Stimulated activated CD8-positive, alpha-beta memory T cell treated with anti-CD3 and anti-CD28 coated beads, Interleukin-15, amount 100 ng/mL, for 4 hours (primary cell): ENCODE results near the gene ITGB6.
"Not testable (repeated sequence)": the region's sequence is repeated elsewhere in the genome, so short reads cannot be mapped to it uniquely, and the experiment has no call there.

Experiments
- DNase-seq, 2 donors: peaks; one replicate each; pipeline ENCODE4 v3.0.0-alpha.2; 2020; ENCODE audit warnings: low read depth in 2 of 2

Gene ITGB6

DNA sequence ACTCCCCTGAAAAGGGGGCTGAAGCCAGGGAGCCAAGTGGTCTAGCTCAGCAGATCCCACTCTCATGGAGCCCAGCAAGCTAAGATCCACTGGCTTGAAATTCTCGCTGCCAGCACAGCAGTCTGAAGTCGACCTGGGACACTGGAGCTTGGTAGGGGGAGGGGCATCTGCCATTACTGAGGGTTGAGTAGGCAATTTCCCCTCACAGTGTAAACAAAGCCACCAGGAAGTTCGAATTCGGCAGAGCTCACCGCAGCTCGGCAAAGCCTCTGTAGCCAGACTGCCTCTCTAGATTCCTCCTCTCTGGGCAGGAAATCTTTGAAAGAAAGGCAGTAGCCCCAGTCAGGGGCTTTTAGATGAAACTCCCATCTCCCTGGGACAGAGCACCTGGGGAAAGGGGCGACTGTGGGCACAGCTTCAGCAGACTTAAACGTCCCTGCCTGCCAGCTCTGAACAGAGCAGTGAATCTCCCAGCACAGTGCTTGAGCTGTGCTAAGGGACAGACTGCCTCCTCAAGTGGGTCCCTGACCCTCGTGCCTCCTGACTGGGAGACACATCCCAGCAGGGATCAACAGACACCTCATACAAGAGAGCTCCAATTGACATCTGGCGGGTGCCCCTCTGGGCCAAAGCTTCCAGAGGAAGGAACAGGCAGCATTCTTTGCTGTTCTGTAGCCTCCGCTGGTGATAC, 18.8 kb downstream of the ITGB6 start:
- not testable (repeated sequence) for DNase-seq

DNA sequence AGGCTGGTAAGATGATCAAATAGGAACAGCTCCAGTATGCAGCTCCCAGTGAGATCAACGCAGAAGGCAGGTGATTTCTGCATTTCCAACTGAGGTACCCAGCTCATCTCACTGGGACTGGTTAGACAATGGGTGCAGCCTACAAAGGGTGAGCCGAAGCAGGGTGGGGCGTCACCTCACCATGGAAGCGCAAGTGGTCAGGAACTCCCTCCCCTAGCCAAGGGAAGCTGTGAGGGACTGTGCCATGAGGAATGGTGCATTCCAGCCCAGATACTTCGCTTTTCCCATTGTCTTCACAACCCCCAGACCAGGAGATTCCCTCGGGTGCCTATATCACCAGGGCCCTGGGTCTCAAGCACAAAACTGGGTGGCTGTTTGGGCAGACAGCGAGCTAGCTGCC, 19.4 kb downstream of the ITGB6 start:
- not testable (repeated sequence) for DNase-seq

DNA sequence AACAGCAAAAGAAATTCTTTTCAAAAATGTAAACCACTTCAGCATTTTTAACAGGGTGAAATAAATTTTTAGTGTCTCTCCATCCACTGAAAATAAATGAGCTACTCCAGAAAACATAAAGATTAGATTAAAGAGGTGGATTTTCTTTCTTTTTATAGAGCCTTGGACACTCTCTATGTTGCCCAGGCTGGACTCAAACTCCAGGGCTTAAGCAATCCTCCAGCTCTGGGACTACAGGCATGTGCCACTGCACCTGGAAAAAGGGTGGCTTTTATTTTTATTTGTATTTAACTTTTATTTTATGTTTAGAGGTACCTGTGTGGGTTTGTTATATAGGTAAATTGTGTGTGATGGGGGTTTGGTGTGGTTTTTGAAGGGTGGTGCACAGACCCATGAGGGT, 19.9 kb downstream of the ITGB6 start:
- no peak for DNase-seq

DNA sequence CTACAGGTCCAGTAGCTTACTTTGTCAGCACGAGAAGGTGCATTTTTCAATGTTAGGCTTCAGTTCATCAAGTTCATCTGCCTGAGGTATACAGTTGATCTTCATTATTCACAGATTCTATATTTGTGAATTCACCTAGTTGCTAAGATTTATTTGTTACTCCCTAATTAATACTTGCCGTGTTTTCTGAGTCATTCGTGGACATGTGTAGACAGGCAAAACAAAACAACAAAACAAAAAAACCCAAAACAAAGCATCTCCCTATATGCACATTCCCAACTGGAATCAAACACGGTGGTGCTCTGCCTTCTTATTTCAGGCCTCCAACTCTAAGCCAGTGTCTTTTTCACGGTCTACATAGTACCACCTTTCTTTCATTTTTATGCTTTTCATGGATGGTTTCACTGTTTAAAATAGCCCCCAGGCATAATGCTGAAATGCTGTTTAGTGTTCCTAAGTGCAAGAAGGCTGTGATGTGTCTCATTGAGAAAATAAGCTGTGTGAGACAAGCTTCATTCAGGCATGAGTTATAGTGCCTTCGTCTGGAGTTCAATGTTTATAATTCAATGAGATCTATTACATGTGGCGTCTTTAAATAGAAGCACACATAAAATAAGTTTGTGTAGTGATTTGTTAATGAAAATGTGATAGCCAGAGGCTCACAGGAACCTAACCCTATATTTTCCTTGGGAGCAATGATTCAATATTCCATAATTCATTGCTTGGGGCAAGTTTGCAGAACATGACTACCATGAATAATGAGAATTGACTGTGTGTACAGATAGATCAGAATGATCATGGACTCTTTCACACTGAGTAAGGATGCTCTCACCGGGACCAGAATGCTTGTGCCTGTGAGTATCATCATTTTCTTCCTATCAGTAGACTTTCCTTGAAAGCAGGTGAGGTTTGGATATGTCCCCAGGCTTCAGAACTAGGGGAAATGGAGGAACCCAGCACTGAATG, 24.6 kb downstream of the ITGB6 start:
- no peak for DNase-seq

DNA sequence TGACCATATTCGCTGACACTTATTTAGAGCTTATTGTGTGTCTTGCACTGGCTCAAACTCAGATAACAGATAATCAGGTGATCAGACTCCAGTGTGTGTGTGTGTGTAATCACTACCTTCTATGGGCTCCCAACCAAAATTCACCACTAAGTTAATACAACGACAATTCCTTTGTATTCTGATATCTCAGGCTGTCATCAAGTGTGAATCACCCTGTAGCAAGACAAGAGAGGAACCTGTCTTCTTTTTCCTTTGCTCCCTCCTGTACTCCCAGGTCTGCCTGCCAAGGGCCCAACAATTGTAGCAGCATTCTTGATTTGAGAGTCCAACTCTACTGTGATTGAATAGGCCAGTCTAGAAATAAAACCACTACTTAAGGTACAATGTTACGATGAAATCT, 25.8 kb downstream of the ITGB6 start:
- DNase-seq: no peak

DNA sequence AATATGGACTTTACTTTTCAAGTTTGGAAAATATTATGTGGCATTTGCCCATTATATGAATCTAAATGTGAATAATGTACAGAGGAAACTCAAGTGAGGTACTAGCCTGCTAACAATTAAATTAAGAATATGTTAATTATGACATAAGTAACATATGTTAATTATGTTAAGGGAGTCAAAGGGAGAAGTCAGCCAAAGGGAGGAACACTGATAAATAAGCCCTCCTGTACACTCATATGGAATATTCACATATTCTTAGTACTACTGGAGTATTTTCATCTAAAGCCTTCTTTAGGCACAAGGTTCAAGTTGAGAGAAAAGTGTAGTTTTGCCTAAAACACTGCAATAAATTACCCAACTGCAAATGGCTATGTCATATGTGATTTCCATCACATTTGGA, 30.1 kb downstream of the ITGB6 start:
- DNase-seq: no peak

DNA sequence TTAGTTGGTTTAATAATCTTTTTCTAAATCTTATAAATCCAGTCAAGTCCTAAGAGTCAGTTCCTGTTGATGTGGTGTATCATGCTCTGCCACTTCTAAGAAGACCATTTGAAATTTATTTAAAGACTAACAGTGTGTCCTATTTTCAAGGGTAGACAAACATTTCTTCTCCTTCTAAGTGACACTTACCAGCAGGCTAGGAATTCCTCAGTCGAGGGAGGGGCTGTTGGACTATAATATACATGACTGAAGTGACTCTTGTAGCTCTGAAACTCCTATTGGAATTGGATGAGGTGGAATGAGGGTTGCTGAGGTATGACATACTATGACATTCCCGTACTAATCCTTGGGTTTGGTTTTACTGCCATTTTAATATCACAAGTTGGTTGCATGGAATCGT, 30.6 kb downstream of the ITGB6 start:
- DNase-seq: no peak

DNA sequence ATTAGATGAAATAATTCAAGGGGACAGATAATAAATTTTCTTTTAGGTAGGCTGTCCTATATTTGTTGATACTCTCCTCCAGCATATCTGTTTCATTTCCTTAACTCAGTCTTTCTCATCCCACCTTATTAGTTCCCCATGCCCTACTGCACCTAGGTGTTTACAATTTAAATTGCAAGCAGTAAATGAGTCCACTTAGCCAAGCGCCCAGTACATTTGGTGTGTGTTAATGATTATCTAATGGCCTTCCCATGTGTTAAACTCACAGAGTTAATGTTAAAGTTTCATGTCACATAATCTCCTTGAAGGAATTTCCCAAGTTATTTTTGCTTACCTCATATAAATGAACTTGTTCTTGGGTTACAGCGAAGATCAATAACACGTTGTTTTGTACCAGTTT, 31.2 kb downstream of the ITGB6 start:
- DNase-seq: no peak

DNA sequence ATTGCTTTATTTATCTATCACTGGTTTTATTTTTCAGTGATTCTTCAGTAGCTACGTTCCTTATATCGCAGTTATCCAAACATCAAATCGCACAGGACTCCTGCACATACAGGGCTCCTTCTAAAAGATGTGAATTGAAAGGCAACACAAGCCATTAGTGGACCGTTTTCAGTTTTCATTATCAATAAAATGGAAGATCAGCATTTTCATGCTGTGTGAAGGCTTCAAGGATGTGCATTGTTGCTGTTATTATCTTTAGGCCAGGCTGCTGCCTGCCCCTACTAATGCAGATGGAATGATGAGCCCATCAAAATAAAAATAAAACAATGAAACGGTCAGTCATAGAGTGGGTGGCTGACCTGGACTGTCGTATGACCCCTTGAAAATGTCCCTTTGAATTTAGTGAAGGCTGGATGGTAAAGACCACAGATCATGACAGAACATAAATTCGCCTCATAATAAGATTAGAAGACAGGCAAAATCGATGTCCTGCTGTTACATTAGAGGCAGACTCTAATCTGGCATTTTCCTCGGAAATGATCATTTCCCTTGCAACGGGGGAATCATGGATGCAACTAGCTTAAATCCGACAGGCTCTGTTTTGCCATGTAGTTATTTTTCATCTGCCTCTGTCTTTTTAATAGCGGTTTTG, 32.9 kb downstream of the ITGB6 start:
- no peak for DNase-seq

DNA sequence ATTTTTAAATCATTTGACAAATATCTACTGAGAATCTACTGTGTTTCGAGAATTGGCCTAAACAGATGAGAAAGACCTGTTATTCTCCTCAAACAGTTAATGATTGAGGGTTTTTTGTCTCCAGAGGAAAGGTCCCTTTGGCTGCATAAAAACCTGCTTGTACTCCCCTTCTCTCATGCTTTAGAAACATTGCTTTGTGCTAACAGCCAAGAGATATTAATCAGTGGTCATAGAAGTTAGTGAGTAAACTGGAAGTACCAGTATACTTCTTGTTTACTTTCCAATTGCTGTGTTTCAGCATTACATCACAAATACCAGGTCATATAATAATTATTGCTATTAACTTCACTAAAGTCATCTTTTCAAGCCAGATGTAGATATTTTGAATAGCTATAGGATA, 34.1 kb downstream of the ITGB6 start:
- no peak for DNase-seq

DNA sequence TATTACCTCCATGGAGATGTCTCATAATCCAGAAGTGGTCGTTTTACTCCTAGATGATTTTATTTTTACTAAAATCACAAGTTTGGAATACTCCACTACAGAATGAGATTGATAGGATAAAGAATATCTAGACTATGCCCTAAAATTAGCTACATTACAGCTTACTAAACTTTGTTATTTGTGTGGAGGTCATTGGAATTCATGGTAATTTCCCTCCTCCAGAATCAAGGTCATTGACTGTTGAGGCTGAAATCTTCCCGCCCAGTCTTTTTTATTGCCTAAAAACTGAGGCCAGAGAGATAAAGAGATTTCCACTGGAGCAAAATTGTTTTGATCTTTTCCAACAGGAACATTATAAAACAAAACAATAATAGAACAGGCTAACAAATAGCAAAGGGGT, 35.0 kb downstream of the ITGB6 start:
- DNase-seq: no peak

DNA sequence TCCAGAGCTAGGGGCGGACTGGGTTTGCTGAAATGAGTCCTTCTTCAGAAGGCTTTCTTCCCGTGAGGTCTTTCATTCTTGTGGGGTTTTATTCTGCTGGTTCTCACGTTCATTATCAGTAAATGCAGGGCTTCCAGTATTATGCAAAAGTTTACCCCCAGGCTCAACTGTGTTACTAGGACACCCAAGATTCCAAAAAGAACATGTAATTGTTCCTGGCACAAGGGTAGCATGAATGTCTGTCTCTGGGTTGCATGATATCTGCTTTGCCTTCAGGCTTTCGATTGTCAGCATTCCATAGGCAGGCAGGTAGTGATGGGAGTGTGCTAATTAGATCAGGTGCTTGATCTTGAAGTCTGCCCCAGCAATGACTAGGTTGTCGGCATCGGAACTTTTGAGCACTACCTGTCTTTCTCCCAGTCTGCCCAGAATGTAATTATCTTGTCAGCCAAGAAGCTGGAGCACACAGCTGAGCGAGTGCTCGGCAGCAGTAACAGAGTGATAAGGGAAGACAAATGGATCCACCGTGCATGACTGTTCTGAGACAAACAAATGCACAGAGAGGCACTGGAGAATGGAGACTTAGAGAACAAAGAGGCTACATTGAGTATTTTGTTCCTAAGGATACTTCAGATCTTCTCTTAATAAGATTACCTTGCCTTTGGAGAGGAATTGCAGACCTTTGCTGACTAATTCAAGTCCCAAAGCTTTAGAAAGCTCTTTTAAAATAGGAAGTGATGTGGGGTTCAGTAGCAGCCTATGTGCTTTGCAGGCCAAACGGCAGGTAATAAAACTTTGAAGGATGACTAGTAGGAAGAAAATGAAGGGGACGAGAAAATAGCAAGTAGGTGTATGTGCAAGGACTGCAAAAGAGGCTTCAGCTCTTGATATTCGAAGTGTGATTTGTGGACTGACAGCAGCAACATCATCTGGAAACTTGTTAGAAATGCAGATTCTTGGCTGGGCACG, 41.9 kb downstream of the ITGB6 start:
- no peak for DNase-seq

DNA sequence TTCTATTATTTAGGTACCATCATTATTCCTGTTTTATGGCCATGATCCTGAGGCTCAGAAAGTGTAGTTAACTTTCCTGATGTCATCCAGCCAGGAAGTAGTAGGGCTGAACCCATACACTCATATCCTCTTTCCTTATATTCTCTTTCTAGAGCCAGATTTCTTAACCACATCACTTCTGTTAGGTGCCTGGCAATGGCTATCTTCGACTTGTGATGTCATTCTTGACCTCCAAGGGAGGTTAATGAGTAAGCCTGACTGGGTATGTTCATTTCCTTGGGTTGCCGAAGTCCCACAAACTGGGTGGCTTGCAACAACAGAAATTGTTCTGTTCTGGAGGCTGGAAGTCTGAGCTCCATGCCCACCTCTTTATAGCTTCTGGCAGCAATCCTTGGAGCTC, 43.4 kb downstream of the ITGB6 start:
- no peak for DNase-seq

DNA sequence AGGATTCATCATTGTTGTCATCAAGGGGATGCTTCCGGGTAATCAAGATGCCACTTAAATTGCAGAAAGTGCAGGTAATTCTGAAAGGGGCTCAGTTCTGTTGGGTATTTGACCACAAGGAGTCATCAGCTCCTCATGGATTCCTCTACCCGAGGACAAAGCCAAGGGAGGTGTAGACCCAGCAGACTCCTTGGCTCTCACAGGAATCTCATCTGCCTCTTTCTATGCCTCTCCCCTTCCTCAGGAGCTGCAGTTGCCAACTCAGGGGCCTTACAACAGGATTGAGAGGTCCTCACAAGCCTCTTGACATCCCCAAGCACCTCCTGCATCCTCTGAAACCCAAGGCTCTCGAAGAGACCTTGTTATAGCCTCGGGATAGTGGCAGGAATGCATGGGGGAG, 44.0 kb downstream of the ITGB6 start:
- DNase-seq: no peak

DNA sequence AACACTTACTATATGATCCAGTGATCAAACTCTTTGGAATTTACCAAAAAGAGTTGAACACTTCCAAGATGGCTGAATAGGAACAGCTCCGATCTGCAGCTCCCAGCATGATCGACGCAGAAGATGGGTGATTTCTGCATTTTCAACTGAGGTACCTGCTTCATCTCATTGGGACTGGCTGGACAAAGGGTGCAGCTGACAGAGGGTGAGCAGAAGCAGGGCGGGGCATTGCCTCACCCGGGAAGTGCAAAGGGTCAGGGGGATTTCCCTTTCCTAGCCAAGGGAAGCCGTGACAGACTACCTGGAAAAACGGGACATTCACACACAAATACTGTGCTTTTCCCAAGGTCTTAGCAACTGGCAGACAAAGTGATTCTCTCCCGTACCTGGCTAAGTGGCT, 51.7 kb downstream of the ITGB6 start:
- DNase-seq: not testable (repeated sequence)

DNA sequence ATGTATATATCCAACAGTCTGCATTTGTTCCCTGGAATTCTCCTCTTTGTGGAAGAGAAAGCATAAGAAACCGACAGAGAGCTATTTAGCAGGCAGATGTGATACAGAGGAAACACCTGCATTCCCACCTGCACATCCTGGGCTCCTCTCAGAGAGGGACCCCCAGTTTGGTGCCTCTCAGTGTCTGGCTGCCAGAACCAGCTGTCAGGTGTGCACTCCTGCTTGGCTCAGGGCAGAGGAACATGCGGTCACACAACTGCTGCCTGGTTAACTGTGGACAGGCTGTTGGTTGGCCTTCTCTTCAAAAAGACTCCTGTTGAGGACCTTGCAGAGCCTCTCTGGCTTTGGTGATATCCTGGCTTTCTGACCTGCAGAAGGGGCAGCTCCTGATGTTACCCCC, 54.6 kb downstream of the ITGB6 start:
- DNase-seq: no peak

DNA sequence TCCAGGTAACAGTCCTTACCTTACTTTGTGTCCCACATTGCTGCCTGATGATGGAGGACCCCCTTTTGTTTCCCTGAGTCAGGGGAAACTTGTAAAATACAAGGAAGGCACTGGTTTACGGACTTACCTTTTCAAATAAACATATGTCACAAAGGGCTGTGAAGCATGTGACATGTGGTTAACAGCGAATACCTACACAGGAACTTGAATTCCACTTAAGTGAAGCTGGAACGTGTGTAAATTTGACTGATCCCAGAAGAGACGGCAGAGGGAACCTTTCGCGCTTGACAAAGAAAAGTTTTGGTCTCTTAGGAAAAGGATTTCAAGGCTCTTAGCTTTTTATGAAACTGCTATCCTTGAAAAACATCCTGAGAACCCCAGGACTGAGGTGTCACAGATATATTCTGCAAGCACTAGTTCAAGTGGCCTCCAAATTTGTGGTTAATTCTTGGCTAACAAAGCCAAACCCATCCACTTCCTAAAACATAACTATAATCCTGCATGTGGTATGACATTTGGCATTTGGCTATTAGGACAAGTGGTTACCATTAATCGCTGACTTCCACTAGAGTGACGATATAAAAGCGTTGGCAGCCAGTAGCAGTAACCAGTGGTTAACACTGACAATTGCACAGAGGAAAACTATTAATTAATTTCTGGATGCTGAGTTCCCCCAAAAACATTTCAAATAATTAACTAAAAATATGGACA, 55.6 kb downstream of the ITGB6 start:
- no peak for DNase-seq

DNA sequence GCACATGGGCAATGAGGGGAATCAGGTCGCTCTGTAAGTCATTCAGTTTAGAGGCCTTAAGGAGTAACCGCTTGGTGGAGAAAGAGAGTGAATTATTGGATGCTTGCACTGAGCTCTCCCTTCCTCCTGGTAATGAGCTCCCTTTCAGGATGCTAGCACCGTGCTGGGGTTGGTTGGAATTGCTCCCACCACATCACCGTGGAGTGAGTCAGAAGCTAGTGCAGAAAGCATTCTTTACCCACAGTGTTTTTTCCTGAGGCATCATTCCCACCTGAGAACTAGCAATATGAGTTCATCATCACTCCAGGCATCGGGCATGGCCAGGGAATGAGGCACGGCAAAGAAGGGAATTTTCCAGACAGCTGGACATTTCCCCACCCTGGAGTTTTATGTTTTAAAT, 57.6 kb downstream of the ITGB6 start:
- DNase-seq: no peak

DNA sequence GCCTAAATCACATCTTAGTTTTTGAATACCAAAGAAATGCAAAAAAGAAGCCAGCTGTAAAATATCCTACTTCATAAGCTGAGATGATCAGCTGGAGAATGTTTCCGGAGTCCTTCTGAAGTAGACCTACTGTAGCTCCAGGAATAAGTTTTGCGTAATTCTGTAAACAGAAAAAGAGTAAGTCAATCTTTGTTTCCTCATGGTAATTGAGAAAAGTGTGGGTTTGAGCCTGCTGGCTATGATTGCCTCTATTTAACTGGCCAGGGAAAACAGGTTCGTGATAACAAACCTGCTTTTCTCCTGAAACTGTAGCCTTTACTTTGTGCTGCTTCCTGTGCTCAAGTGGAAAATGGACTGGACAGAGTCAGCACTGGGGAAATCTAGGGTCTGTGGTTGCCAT, 58.2 kb downstream of the ITGB6 start:
- DNase-seq: no peak

DNA sequence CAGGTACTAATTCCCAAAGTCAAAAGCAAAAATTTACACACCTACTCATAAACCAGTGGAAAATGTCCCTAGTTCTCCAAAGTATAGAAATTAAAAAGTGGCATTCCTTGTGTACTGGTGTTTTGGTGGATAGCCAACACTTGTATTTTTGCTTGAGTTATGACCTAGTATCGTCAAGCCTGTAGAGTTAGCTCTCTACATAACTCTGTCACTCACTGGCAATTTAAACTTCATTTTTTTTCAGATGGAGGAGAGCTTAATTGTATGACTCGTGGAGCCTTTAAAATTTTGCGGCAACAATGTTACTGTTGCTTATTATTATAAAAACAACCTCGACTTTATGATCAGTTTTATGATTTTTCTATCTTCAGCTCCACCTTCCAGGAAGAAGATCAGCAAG, 58.7 kb downstream of the ITGB6 start:
- DNase-seq: no peak

DNA sequence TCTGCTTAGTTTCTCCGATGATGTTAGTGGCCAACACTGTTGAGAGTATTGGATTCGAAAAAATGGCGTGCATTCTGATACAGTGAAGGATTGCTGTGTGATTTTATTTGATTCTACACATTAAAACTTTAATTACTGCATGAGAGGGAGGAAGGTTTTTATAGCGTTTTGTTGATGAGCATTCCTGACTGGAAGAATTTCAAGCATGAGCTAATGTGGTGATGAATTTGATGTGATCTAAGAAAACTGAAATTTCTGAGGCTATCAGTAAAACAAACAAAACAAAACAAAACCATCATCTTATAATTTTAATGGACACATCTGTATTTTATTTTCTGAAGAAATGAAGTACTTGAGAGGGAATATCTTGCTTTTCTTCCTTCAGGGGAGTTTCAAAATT, 59.6 kb downstream of the ITGB6 start:
- DNase-seq: no peak
